CD4-positive, CD25-positive, alpha-beta regulatory T cell (primary cell): ENCODE data around the gene PDLIM3. TPM values are rescaled to one million over a fixed set of nuclear protein-coding genes. Genes with fewer than 3 reads are reported as not detected.

Experiments
- ATAC-seq, 2 donors: fragments of 150-1000 bp; cut with Tn5 transposase; one replicate each; pipeline ENCODE4 v1.10.0; 2021; ENCODE audit warnings: low read depth in 2 of 2, moderate number of reproducible peaks in 2 of 2, moderate library complexity in 1 of 2
- DNase-seq, 3 donors: peaks; one replicate each; pipeline versions ENCODE4 v3.0.0 to v3.0.0-alpha.2; 2012 to 2022; ENCODE audit warnings: mixed read lengths in 1 of 3
- H3K27ac ChIP-seq: one replicate; pipeline ENCODE4 v1.7.0; 2013; ENCODE audit warnings: mild to moderate bottlenecking, low read length; ENCODE audit not compliant: insufficient read depth, poor library complexity, severe bottlenecking
- H3K27me3 ChIP-seq: one replicate; pipeline ENCODE4 v1.7.0; 2013; ENCODE audit warnings: low read length; ENCODE audit not compliant: control insufficient read depth, insufficient read depth
- H3K36me3 ChIP-seq: one replicate; pipeline ENCODE4 v1.7.0; 2013; ENCODE audit warnings: mild to moderate bottlenecking, low read length, moderate library complexity; ENCODE audit not compliant: control insufficient read depth, insufficient read depth
- H3K4me1 ChIP-seq: 2 replicates; pipeline ENCODE4 v1.7.0; 2013; ENCODE audit warnings: mild to moderate bottlenecking, low read length; ENCODE audit not compliant: insufficient read depth, control insufficient read depth, poor library complexity, severe bottlenecking
- H3K4me3 ChIP-seq: one replicate; pipeline ENCODE4 v1.7.0; 2013; ENCODE audit warnings: low read depth, mild to moderate bottlenecking, low read length, moderate library complexity
- H3K9me3 ChIP-seq, 2 experiments: 1 replicate in 1 of 2; 2 replicates in 1 of 2; pipeline ENCODE4 v1.7.0; 2013; ENCODE audit warnings: low read length in 2 of 2, mild to moderate bottlenecking in 1 of 2, moderate library complexity in 1 of 2; ENCODE audit not compliant: control insufficient read depth in 2 of 2
- H3K27ac Mint-ChIP-seq, 3 donors: one replicate each; pipeline ENCODE4 v1.8.0; 2020 to 2022; ENCODE audit warnings: mild to moderate bottlenecking in 3 of 3, mixed read lengths in 3 of 3, moderate library complexity in 2 of 3
- H3K27me3 Mint-ChIP-seq: one replicate; pipeline ENCODE4 v1.8.0; 2022; ENCODE audit warnings: mild to moderate bottlenecking, mixed read lengths
- H3K36me3 Mint-ChIP-seq: one replicate; pipeline ENCODE4 v1.8.0; 2020; ENCODE audit warnings: mixed read lengths
- H3K4me1 Mint-ChIP-seq, 4 donors: one replicate each; pipeline ENCODE4 v1.8.0; 2020 to 2022; ENCODE audit warnings: mixed read lengths in 4 of 4, mild to moderate bottlenecking in 1 of 4
- H3K4me3 Mint-ChIP-seq, 4 donors: one replicate each; pipeline ENCODE4 v1.8.0; 2020 to 2022; ENCODE audit warnings: mild to moderate bottlenecking in 4 of 4, mixed read lengths in 4 of 4, moderate library complexity in 3 of 4
- H3K9me3 Mint-ChIP-seq, 7 donors: one replicate each; pipeline ENCODE4 v1.8.0; 2020 to 2022; ENCODE audit warnings: mixed read lengths in 7 of 7, mild to moderate bottlenecking in 3 of 7, moderate library complexity in 2 of 7
- polyA plus RNA-seq, 4 donors: library from polyadenylated mRNA; unstranded; fragments of 300-500 nt; fragmentation: Illumina TruSeq; gene quantifications; one replicate each; pipeline ENCODE4 v1.2.3, GENCODE V29; 2021
- total RNA-seq: library from RNA; stranded (reverse); gene quantifications from one replicate; pipeline ENCODE4 v1.2.3, GENCODE V29; 2022

The PDLIM3 gene
- total and polyA plus RNA-seq, 5 donors from 2014 or later: not detected

DNA sequence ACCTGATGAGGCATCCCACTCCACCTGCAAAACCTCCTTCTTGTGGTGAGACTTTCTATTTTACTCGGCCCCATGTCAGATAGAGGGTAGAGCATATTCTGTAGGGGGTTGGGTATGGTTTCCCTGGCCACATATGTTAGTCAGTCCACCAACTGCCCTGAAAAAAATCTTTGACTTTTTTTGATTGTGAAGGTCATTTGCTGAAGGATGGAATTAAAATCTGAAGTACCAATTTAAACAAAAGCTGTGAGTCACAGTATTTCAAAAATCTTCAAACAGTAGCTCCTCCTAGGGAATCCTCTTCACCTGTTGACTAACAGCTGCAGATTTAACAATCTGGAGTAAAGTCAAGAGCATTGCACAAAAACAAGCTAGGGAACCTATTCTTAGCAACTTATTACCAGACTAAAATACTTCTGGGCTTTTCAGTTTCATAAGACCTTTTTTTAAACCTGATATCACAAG, 55.8 kb downstream of the PDLIM3 start:
- Mint-ChIP-seq H3K4me3 (no peak overlapping the region), H3K4me1 (no peaks in the 10 kb centered on the region), H3K9me3 (peaks cover 0 to 3% (median 0%) of the 10 kb centered on the region in 7 donors), H3K36me3 (no peaks in the 10 kb centered on the region), H3K27me3 (peaks cover 41% of the 10 kb centered on the region), H3K27ac (no peak overlapping the region)
- no peaks in the 10 kb centered on the region for H3K9me3 ChIP-seq
- no peak for DNase-seq
- no peaks in the 10 kb centered on the region for H3K4me1 ChIP-seq
- no peak overlapping the region for H3K27ac ChIP-seq
- H3K36me3 ChIP-seq: no peaks in the 10 kb centered on the region
- ATAC-seq: no peak
- H3K4me3 ChIP-seq: no peak overlapping the region
- H3K27me3 ChIP-seq: peaks cover 17% of the 10 kb centered on the region

- peaks cover 21% of the 10 kb centered on the region for H3K4me1 ChIP-seq
- no peak for ATAC-seq
- H3K4me3 ChIP-seq: no peak overlapping the region
- peaks cover 0 to 5% (median 0%) of the 10 kb centered on the region in 7 donors for H3K9me3 Mint-ChIP-seq
- no peaks in the 10 kb centered on the region for H3K36me3 ChIP-seq
- DNase-seq: no peak
- peaks cover 20% of the 10 kb centered on the region for H3K27me3 Mint-ChIP-seq
- H3K9me3 ChIP-seq: no peaks in the 10 kb centered on the region
- H3K4me1 Mint-ChIP-seq: peaks cover 0 to 19% (median 9%) of the 10 kb centered on the region in 4 donors
- peak overlapping the region in 1 of 4 donors; percentile 68 for H3K4me3 Mint-ChIP-seq
- no peaks in the 10 kb centered on the region for H3K36me3 Mint-ChIP-seq
- H3K27me3 ChIP-seq: peaks cover 6% of the 10 kb centered on the region
- H3K27ac Mint-ChIP-seq: no peak overlapping the region
- no peak overlapping the region for H3K27ac ChIP-seq
Observed at GRCh38 chr4:185473247-185473646, 62.1 kb downstream of the PDLIM3 start.

GRCh38 chr4:185472103-185472542, 63.2 kb downstream of the PDLIM3 start:
- Mint-ChIP-seq H3K36me3 (no peaks in the 10 kb centered on the region), H3K27ac (no peak overlapping the region), H3K4me1 (peaks cover 0 to 19% (median 9%) of the 10 kb centered on the region in 4 donors), H3K27me3 (peaks cover 10% of the 10 kb centered on the region), H3K9me3 (peaks cover 0 to 5% (median 0%) of the 10 kb centered on the region in 7 donors), H3K4me3 (peak overlapping the region; percentile 86 to 96 (median 88))
- Histone ChIP-seq H3K4me1 (peaks cover 21% of the 10 kb centered on the region), H3K9me3 (no peaks in the 10 kb centered on the region), H3K36me3 (no peaks in the 10 kb centered on the region), H3K27me3 (no peaks in the 10 kb centered on the region), H3K4me3 (peak overlapping the region; percentile 68), H3K27ac (no peak overlapping the region)
- ATAC-seq: no peak
- no peak for DNase-seq

DNA sequence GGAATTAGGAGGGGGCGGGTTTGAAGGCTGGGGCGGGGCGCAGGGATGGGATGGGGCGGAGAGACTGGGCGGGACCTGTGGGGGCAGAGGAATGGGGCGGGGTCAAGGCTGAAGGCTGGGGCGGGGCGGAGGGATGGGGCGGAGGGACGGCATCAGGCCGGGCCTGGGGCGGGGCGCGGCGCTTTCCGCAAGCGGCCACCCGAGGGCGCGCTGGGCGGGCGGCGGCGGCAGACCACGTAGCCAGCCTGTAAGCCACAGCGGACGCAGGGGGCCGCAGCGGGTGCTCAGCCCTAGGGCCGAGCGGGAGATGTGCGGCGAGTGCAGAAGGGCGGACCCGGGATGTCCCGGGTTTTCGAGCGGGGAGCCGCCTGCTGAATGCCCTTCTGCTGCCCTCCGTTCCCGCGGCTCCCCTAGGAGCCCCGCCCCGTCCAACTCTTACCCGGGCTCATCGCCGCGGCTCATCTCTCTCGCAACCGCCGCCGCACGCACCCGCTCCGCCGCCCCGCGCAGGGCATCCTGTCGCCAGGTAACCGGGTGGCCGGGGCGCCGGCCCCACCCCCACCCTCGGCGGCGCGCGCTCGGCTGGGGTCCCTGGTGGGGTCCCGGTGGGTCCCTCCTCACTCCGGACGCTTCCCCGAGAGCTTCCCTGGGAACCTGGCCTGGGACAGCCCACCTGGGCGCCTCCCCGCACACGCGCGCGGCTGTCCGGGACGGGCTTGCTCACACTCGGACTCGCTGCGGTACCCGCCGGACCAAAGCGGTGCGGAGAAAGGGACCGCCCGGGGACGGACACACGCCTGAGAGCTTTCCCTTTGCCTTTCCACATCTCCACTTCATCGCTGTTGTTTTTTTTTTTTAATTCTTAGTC, 63.8 kb downstream of the PDLIM3 start, which contains the start of gene CCDC110:
TSS of gene CCDC110 (minus strand) at position 499 of the 868 bp plus-strand sequence. CDS start at position 449, 50 bp downstream.
- Histone ChIP-seq H3K27me3 (no peaks in the 10 kb centered on the region), H3K4me3 (peak within 1 kb of the TSS; percentile 75), H3K4me1 (peaks cover 21% of the 10 kb centered on the region), H3K27ac (peak within 1 kb of the TSS; percentile 60), H3K36me3 (no peaks in the 10 kb centered on the region), H3K9me3 (no peaks in the 10 kb centered on the region)
- DNase-seq (peak; percentile 85 to 91 (median 85)), ATAC-seq (peak; percentile 89 to 90)
- peak within 1 kb of the TSS in 2 of 3 donors; percentile 38 to 91 for H3K27ac Mint-ChIP-seq
- H3K36me3 Mint-ChIP-seq: no peaks in the 10 kb centered on the region
- H3K27me3 Mint-ChIP-seq: peaks cover 16% of the 10 kb centered on the region
- H3K4me1 Mint-ChIP-seq: peaks cover 0 to 19% (median 9%) of the 10 kb centered on the region in 4 donors
- H3K9me3 Mint-ChIP-seq: peaks cover 0 to 2% (median 0%) of the 10 kb centered on the region in 7 donors
- H3K4me3 Mint-ChIP-seq: peak within 1 kb of the TSS; percentile 87 to 96 (median 88)

DNA sequence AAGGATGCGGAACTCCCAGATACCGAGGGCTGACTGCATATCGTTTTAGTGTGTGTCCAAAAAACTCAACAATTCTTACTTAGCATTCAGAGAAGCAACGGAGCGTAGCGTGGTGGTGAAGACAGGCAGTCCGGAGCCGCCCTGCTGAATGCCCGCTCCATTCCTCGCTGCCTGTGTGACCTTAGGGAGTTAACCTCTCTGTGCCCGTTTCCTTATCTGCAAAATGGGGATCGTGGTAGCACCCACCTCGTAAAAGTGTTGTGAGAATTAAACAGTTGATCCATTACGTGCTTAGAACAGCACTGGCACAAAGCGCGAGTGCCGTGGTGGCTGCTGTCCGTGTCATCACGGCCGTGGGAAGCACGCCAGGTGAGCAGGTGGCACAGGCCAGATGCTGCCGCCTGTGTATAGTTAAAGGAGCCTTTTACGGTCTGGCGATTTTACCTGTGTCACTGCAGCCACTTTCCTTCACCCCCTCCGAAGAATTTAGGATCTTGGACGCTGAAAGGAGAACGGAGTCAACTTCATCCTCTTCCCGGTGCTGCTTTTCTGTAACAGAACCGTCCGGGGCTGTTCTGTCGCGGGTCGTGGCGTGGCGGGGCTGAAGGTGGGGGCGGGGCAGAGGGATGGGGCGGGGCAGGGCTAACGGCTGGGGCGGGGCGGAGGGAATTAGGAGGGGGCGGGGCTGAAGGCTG, 64.7 kb downstream of the PDLIM3 start:
- H3K9me3 ChIP-seq: no peaks in the 10 kb centered on the region
- ATAC-seq (peak; percentile 18 to 27), DNase-seq (peak in 2 of 3 donors; percentile 49 to 68)
- H3K4me1 ChIP-seq: peaks cover 21% of the 10 kb centered on the region
- no peaks in the 10 kb centered on the region for H3K36me3 ChIP-seq
- peaks cover 24% of the 10 kb centered on the region for H3K27me3 Mint-ChIP-seq
- peaks cover 0 to 2% (median 0%) of the 10 kb centered on the region in 7 donors for H3K9me3 Mint-ChIP-seq
- no peaks in the 10 kb centered on the region for H3K36me3 Mint-ChIP-seq
- H3K27ac ChIP-seq: peak overlapping the region; percentile 60
- peaks cover 0 to 19% (median 9%) of the 10 kb centered on the region in 4 donors for H3K4me1 Mint-ChIP-seq
- H3K4me3 ChIP-seq: peak overlapping the region; percentile 75
- peak overlapping the region; percentile 80 to 94 (median 86) for H3K4me3 Mint-ChIP-seq
- no peaks in the 10 kb centered on the region for H3K27me3 ChIP-seq
- H3K27ac Mint-ChIP-seq: peak overlapping the region in 2 of 3 donors; percentile 38 to 91

GRCh38 chr4:185469580-185470154, 65.6 kb downstream of the PDLIM3 start:
- H3K9me3 Mint-ChIP-seq: peaks cover 0 to 4% (median 0%) of the 10 kb centered on the region in 7 donors

DNA sequence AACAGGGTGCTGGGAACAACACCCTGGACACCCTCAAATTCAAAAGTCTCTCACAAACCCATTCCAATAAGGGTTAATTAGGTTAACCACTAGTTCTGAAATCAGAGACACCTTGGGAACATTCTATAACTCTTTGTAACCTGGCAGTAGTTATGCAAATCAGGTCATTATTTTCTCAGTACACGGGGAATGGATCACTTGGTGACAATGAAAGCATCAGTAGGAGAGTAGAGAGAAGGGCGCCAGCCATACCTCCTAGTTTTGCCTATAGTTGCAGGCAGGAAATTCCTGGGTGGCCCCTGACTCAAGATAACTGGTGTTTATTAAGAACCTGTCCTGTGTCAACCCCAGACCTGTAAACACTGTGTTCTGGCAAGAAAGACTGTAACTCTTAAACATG, 66.3 kb downstream of the PDLIM3 start:
- Histone ChIP-seq H3K4me3 (no peak overlapping the region), H3K27ac (no peak overlapping the region), H3K9me3 (no peaks in the 10 kb centered on the region), H3K4me1 (peaks cover 21% of the 10 kb centered on the region), H3K27me3 (peaks cover 2% of the 10 kb centered on the region), H3K36me3 (no peaks in the 10 kb centered on the region)
- ATAC-seq (no peak), DNase-seq (no peak)
- Mint-ChIP-seq H3K27me3 (peaks cover 29% of the 10 kb centered on the region), H3K4me3 (no peak overlapping the region), H3K36me3 (no peaks in the 10 kb centered on the region), H3K4me1 (peaks cover 0 to 19% (median 9%) of the 10 kb centered on the region in 4 donors), H3K27ac (peak overlapping the region in 1 of 3 donors; percentile 91), H3K9me3 (peaks cover 0 to 4% (median 0%) of the 10 kb centered on the region in 7 donors)

More at GRCh38 chr4:185469580-185470154, 65.6 kb downstream of the PDLIM3 start:
- Histone ChIP-seq H3K4me1 (peaks cover 21% of the 10 kb centered on the region), H3K4me3 (no peak overlapping the region), H3K9me3 (no peaks in the 10 kb centered on the region), H3K27ac (no peak overlapping the region), H3K27me3 (peaks cover 2% of the 10 kb centered on the region), H3K36me3 (no peaks in the 10 kb centered on the region)
- Mint-ChIP-seq H3K27me3 (peaks cover 25% of the 10 kb centered on the region), H3K36me3 (no peaks in the 10 kb centered on the region), H3K4me1 (peaks cover 0 to 19% (median 9%) of the 10 kb centered on the region in 4 donors), H3K27ac (peak overlapping the region in 2 of 3 donors; percentile 84 to 91), H3K4me3 (no peak overlapping the region)
- DNase-seq (peak in 1 of 3 donors; percentile 9), ATAC-seq (no peak)
